ENCODE results near the gene ATP6V1G3.
A peak's percentile ranks its signal among the peaks of the same experiment; 100 is the strongest.
"Not testable (repeated sequence)": the region's sequence is repeated elsewhere in the genome, so short reads cannot be mapped to it uniquely, and the experiment has no call there.

The ATP6V1G3 gene, protein sequence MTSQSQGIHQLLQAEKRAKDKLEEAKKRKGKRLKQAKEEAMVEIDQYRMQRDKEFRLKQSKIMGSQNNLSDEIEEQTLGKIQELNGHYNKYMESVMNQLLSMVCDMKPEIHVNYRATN

DNA sequence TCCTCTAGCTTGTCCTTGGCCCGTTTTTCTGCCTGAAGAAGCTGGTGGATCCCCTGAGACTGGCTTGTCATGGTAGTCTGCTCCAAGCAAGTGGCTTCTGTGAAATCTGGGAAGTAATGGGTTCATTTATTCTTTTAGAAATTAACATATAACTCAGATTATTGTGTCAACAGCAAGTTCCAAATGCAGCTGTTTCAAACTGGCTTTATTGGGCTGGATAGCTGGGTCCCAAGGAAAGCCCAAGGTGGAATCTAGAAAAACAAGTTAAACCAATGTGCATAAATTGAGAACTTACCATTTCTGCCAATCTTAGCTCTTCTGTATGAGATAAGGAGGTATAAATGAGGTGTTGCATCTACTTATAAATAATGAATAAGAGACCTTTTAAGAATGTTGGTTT lies at the start of gene ATP6V1G3:
Gene ATP6V1G3 (minus strand): TSS at position 101 of the 400 bp plus-strand sequence. CDS start 30 bp downstream, at position 71.
- TF ChIP-seq, protein P1, sequence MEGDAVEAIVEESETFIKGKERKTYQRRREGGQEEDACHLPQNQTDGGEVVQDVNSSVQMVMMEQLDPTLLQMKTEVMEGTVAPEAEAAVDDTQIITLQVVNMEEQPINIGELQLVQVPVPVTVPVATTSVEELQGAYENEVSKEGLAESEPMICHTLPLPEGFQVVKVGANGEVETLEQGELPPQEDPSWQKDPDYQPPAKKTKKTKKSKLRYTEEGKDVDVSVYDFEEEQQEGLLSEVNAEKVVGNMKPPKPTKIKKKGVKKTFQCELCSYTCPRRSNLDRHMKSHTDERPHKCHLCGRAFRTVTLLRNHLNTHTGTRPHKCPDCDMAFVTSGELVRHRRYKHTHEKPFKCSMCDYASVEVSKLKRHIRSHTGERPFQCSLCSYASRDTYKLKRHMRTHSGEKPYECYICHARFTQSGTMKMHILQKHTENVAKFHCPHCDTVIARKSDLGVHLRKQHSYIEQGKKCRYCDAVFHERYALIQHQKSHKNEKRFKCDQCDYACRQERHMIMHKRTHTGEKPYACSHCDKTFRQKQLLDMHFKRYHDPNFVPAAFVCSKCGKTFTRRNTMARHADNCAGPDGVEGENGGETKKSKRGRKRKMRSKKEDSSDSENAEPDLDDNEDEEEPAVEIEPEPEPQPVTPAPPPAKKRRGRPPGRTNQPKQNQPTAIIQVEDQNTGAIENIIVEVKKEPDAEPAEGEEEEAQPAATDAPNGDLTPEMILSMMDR (IDR thresholded peaks at IDR 0.05; ENCODE audit: low read depth, low read length) = no peak
- in situ Hi-C loops (cut with HindIII; ENCODE audit: low sequenced_read_pairs) = no loop called here
- no peak within 1 kb of the TSS for H3K4me3 ChIP-seq (ENCODE audit: low read depth, low read length)
- DNase-seq (ENCODE audit: low read depth, low spot score) = no peak

- in situ Hi-C loops (cut with HindIII; ENCODE audit: low sequenced_read_pairs) = no loop called here
- DNase-seq (ENCODE audit: low read depth, low spot score) = no peak
- TF ChIP-seq, protein P1 (IDR thresholded peaks at IDR 0.05; ENCODE audit: low read depth, low read length) = no peak
- H3K4me3 ChIP-seq (ENCODE audit: low read depth, low read length) = no peak overlapping the region
Measured at GRCh38 chr1:198588845-198589244, 48.4 kb upstream of the ATP6V1G3 start.

DNA sequence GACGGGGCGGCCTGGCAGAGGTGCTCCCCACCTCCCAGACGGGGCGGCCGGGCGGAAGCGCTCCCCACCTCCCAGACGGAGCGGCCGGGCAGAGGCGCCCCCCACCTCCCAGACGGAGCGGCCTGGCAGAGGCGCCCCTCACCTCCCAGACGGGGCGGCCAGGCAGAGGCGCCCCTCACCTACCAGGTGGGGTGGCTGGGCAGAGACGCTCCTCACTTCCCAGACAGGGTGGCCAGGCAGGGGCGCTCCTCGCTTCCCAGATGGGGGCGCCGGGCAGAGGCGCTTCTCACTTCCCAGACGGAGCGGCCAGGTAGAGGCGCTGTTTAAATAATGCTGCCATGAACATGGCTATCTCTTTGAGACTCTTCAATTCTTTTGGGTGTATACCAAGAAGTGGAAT lies 43.7 kb upstream of the ATP6V1G3 start:
- TF ChIP-seq, protein P1 (IDR thresholded peaks at IDR 0.05; ENCODE audit: low read depth, low read length) = no peak
- in situ Hi-C loops (cut with HindIII; ENCODE audit: low sequenced_read_pairs) = no loop called here
- no peak for DNase-seq (ENCODE audit: low read depth, low spot score)
- no peak overlapping the region for H3K4me3 ChIP-seq (ENCODE audit: low read depth, low read length)

DNA sequence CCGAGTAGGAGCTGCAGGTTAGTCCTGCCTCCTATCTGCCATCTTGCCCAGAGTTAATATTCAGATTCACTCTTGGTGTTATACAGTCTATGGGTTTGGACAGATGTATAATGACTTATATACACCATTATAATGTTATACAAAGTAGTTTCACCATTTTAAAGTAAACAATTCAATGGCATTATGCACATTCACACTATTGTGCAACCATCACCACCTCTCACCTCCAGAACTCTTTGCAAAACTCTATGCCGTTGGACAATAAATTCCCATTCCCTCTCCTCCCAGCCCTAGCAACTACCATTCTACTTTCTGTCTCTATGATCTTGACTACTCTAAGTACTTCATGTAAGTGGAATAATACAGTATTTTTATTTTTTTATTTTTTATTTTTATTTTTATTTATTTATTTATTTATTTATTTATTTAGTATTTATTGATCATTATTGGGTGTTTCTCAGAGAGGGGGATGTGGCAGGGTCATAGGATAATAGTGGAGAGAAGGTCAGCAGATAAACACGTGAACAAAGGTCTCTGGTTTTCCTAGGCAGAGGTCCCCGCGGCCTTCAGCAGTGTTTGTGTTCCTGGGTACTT lies 42.8 kb upstream of the ATP6V1G3 start:
- in situ Hi-C loops (cut with HindIII; ENCODE audit: low sequenced_read_pairs); H3K4me3 ChIP-seq (ENCODE audit: low read depth, low read length); DNase-seq (ENCODE audit: low read depth, low spot score): not testable (repeated sequence)

- in situ Hi-C loops (cut with HindIII; ENCODE audit: low sequenced_read_pairs) = no loop called here
- DNase-seq (ENCODE audit: low read depth, low spot score) = peak; percentile 89
- TF ChIP-seq, protein P1 (IDR thresholded peaks at IDR 0.05; ENCODE audit: low read depth, low read length) = no peak
- H3K4me3 ChIP-seq (ENCODE audit: low read depth, low read length) = no peak overlapping the region
Measured at GRCh38 chr1:198577444-198577843, 37.0 kb upstream of the ATP6V1G3 start.

GRCh38 chr1:198575798-198576641 lies 35.5 kb upstream of the ATP6V1G3 start:
- no peak overlapping the region for H3K4me3 ChIP-seq (ENCODE audit: low read depth, low read length)
- DNase-seq (ENCODE audit: low read depth, low spot score) = peak; percentile 27
- in situ Hi-C loops (cut with HindIII; ENCODE audit: low sequenced_read_pairs) = no loop called here
- TF ChIP-seq, protein P1 (IDR thresholded peaks at IDR 0.05; ENCODE audit: low read depth, low read length) = no peak

GRCh38 chr1:198575292-198575691 lies 34.8 kb upstream of the ATP6V1G3 start:
- in situ Hi-C loops (cut with HindIII; ENCODE audit: low sequenced_read_pairs) = no loop called here
- H3K4me3 ChIP-seq (ENCODE audit: low read depth, low read length) = no peak overlapping the region
- DNase-seq (ENCODE audit: low read depth, low spot score) = no peak
- TF ChIP-seq, protein P1 (IDR thresholded peaks at IDR 0.05; ENCODE audit: low read depth, low read length) = no peak
